Kidney epithelial cell (primary cell): ENCODE data around the gene ZNF532. TPM values are rescaled to one million over a fixed set of nuclear protein-coding genes. Genes with fewer than 3 reads are reported as not detected.

Experiments
- DNase-seq: peaks from one replicate; pipeline ENCODE4 v3.0.0-alpha.2; 2010; ENCODE audit warnings: low read depth
- H3K27me3 ChIP-seq: 2 replicates; pipeline ENCODE4 v1.6.0; 2011; ENCODE audit warnings: low read length; ENCODE audit not compliant: control insufficient read depth, insufficient read depth
- H3K36me3 ChIP-seq: 2 replicates; pipeline ENCODE4 v1.5.1; 2011; ENCODE audit warnings: low read length; ENCODE audit not compliant: control insufficient read depth, insufficient read depth
- H3K4me3 ChIP-seq: 2 replicates; pipeline ENCODE4 v1.5.1; 2011; ENCODE audit warnings: low read depth, mild to moderate bottlenecking, control low read depth, low read length
- CTCF ChIP-seq: IDR thresholded peaks from 2 replicates; pipeline ENCODE4 v1.5.1; 2011; ENCODE audit warnings: mild to moderate bottlenecking, moderate library complexity, low read length, control low read depth, inconsistent platforms; ENCODE audit not compliant: insufficient read depth, poor library complexity, severe bottlenecking
- total RNA-seq: library from RNA; depleted of rRNA; stranded (reverse); fragments of >200 nt; gene quantifications from 2 replicates; pipeline ENCODE4 v1.2.3, GENCODE V29; 2015

Gene ZNF532
- total RNA-seq, 1 donor from 2014 or later, result 89.5 TPM

GRCh38 chr18:58882686-58883085, 18.0 kb downstream of the ZNF532 start:
- Histone ChIP-seq H3K36me3 (no peaks in the 10 kb centered on the region), H3K27me3 (no peaks in the 10 kb centered on the region), H3K4me3 (no peak overlapping the region)
- TF ChIP-seq CTCF, result no peak
- no peak for DNase-seq

GRCh38 chr18:58884680-58885079, 20.0 kb downstream of the ZNF532 start:
- TF ChIP-seq CTCF, result no peak
- DNase-seq, result no peak
- H3K27me3 ChIP-seq, result no peaks in the 10 kb centered on the region
- H3K4me3 ChIP-seq, result no peak overlapping the region
- no peaks in the 10 kb centered on the region for H3K36me3 ChIP-seq

GRCh38 chr18:58886431-58886830, 21.8 kb downstream of the ZNF532 start:
- DNase-seq, result no peak
- Histone ChIP-seq H3K36me3 (no peaks in the 10 kb centered on the region), H3K27me3 (no peaks in the 10 kb centered on the region), H3K4me3 (no peak overlapping the region)
- no peak for TF ChIP-seq CTCF

GRCh38 chr18:58886864-58887612, 22.4 kb downstream of the ZNF532 start:
- no peak for TF ChIP-seq CTCF
- DNase-seq, result no peak
- Histone ChIP-seq H3K4me3 (no peak overlapping the region), H3K27me3 (no peaks in the 10 kb centered on the region), H3K36me3 (no peaks in the 10 kb centered on the region)

- DNase-seq, result peak; percentile 71
Observed at GRCh38 chr18:58887613-58887963, 22.9 kb downstream of the ZNF532 start.

More at GRCh38 chr18:58887613-58887963, 22.9 kb downstream of the ZNF532 start:
- no peaks in the 10 kb centered on the region for H3K27me3 ChIP-seq
- no peaks in the 10 kb centered on the region for H3K36me3 ChIP-seq
- H3K4me3 ChIP-seq, result no peak overlapping the region
- TF ChIP-seq CTCF, result no peak
